Endothelial cell of umbilical vein (primary cell): ENCODE measurements around the gene DYRK1B.

ENCODE experiments used
- EZH2 ChIP-seq: IDR thresholded peaks from 2 replicates; pipeline ENCODE4 v1.6.1; 2012; ENCODE audit warnings: borderline replicate concordance, low read depth, mild to moderate bottlenecking, moderate library complexity, low read length, inconsistent platforms; ENCODE audit not compliant: severe bottlenecking
- FOS ChIP-seq: IDR thresholded peaks from 2 replicates; pipeline ENCODE4 v1.6.1; 2011; ENCODE audit warnings: mild to moderate bottlenecking, low read length, moderate library complexity, borderline replicate concordance; ENCODE audit not compliant: insufficient read depth
- POLR2A ChIP-seq: IDR thresholded peaks from 2 replicates; pipeline ENCODE4 v1.6.1; 2012; ENCODE audit warnings: low read depth, mild to moderate bottlenecking, control low read depth, low read length
- POLR2AphosphoS5 ChIP-seq: IDR thresholded peaks from 2 replicates; pipeline ENCODE4 v1.6.1; 2012; ENCODE audit warnings: low read depth, mild to moderate bottlenecking, control low read depth, low read length, moderate library complexity; ENCODE audit not compliant: insufficient read depth
- TF ChIP-seq, protein P1 (sequence below), 2 donors: IDR thresholded peaks; 1 replicate in 1 of 2; 2 replicates in 1 of 2; pipeline ENCODE4 v1.5.1; 2011; ENCODE audit warnings: low read length in 2 of 2, mild to moderate bottlenecking in 2 of 2, moderate library complexity in 2 of 2, control low read depth in 1 of 2, inconsistent platforms in 1 of 2, low read depth in 1 of 2; ENCODE audit not compliant: insufficient read depth in 1 of 2; ENCODE audit errors: extremely low read depth in 1 of 2
- TF ChIP-seq, protein P2 (sequence below): IDR thresholded peaks from 2 replicates; pipeline ENCODE4 v1.6.1; 2011; ENCODE audit not compliant: insufficient read depth, insufficient read length

DNA sequence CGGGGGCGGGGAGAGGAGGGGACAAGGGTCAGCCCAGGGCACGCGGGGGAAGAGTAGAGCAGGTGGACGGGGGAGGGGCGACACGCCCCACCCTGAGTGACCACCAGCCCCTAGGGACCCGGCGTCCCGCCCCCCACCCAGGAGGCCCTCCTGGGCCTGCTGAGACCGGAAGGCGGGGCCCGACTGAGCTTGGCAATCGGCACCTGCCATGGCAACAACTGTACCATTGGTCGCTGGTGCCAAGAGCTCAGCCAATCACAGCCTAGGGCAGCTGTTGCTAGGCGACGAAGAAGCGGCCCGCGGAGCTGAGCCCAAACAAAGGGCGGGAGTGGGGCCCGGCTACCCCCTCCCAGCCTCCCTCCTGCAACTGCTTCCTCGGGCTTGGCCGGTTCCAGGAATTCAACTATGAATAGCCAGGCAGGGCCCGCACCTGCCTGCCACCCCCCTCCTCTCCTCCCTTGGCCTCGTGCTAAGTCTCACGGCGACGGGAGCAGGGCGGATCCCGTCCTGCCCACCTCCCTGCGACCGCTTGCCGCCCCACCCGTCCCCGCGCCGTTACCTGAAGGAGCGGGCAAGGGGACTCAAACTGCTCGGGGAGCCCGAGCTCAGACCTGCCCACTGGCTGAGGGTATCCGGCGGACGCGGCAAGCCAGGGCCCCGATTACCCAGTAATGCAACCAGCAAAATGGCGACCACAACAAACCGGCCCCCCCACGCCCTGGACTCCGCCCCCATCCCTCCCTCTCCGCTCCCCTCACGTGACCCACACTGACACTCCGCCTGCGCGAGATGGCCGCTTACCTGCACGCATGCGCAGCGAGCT, at the start of gene DYRK1B:
- TF ChIP-seq, protein P1, sequence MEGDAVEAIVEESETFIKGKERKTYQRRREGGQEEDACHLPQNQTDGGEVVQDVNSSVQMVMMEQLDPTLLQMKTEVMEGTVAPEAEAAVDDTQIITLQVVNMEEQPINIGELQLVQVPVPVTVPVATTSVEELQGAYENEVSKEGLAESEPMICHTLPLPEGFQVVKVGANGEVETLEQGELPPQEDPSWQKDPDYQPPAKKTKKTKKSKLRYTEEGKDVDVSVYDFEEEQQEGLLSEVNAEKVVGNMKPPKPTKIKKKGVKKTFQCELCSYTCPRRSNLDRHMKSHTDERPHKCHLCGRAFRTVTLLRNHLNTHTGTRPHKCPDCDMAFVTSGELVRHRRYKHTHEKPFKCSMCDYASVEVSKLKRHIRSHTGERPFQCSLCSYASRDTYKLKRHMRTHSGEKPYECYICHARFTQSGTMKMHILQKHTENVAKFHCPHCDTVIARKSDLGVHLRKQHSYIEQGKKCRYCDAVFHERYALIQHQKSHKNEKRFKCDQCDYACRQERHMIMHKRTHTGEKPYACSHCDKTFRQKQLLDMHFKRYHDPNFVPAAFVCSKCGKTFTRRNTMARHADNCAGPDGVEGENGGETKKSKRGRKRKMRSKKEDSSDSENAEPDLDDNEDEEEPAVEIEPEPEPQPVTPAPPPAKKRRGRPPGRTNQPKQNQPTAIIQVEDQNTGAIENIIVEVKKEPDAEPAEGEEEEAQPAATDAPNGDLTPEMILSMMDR (IDR thresholded peaks at IDR 0.05; ENCODE audit: extremely low read depth in 1 of 2, insufficient read depth in 1 of 2, low read depth in 1 of 2, low read length in 2 of 2): no peak
- peak; percentile 41 for TF ChIP-seq POLR2A
- TF ChIP-seq FOS: no peak
- TF ChIP-seq EZH2: no peak
- TF ChIP-seq, protein P2, sequence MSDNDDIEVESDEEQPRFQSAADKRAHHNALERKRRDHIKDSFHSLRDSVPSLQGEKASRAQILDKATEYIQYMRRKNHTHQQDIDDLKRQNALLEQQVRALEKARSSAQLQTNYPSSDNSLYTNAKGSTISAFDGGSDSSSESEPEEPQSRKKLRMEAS: peak; percentile 100
- TF ChIP-seq POLR2AphosphoS5: peak; percentile 78
